NCI-H1048 (cell line): ENCODE measurements around the gene H6PD.

ENCODE experiments used
- DNase-seq: peaks from one replicate; lab custom pipeline; 2025; lab: John Stamatoyannopoulos, UW

H6PD gene

GRCh38 chr1:9278585-9279153 is 44.1 kb downstream of the H6PD start:
- DNase-seq, result no peak

GRCh38 chr1:9279172-9279840 is 44.7 kb downstream of the H6PD start:
- no peak for DNase-seq

- no peak for DNase-seq
Measured at GRCh38 chr1:9280015-9280860, 45.7 kb downstream of the H6PD start.

GRCh38 chr1:9281071-9281827 is 46.7 kb downstream of the H6PD start:
- DNase-seq, result no peak

GRCh38 chr1:9281908-9282695 is 47.5 kb downstream of the H6PD start:
- DNase-seq, result no peak

- DNase-seq, result no peak
Measured at GRCh38 chr1:9282696-9282955, 48.1 kb downstream of the H6PD start.

- DNase-seq, result no peak
Measured at GRCh38 chr1:9284061-9284460, 49.5 kb downstream of the H6PD start.

GRCh38 chr1:9286556-9286955 is 52.0 kb downstream of the H6PD start:
- no peak for DNase-seq

GRCh38 chr1:9289090-9289534 is 54.5 kb downstream of the H6PD start:
- DNase-seq, result no peak

GRCh38 chr1:9289711-9290485 is 55.3 kb downstream of the H6PD start:
- no peak for DNase-seq

GRCh38 chr1:9291914-9292360 is 57.4 kb downstream of the H6PD start:
- no peak for DNase-seq

- no peak for DNase-seq
Measured at GRCh38 chr1:9292361-9293240, 58.0 kb downstream of the H6PD start, which contains the start of gene SPSB1. TSS of gene SPSB1 (plus strand) at chr1:9292894. CDS start at chr1:9355892, 62,998 bp downstream.

- DNase-seq, result no peak
Measured at GRCh38 chr1:9293241-9293532, 58.6 kb downstream of the H6PD start.

GRCh38 chr1:9293533-9294404 is 59.2 kb downstream of the H6PD start:
- no peak for DNase-seq

- no peak for DNase-seq
Measured at GRCh38 chr1:9294405-9294773, 59.8 kb downstream of the H6PD start.

- DNase-seq, result no peak
Measured at GRCh38 chr1:9294910-9295636, 60.5 kb downstream of the H6PD start.

- DNase-seq, result no peak
Measured at GRCh38 chr1:9295884-9296283, 61.3 kb downstream of the H6PD start.

GRCh38 chr1:9296850-9297249 is 62.3 kb downstream of the H6PD start:
- no peak for DNase-seq
